Measurements from ENCODE around the gene TTLL9.
"Not testable (repeated sequence)": the region's sequence is repeated elsewhere in the genome, so short reads cannot be mapped to it uniquely, and the experiment has no call there.

TTLL9 gene

GRCh38 chr20:31915491-31916280, 45.3 kb downstream of the TTLL9 start:
- no peaks in the 10 kb centered on the region for H3K27me3 ChIP-seq (ENCODE audit: insufficient read depth, insufficient read length)
- no peak for DNase-seq (ENCODE audit: low read depth, low spot score)
- TF ChIP-seq ZNF274 (IDR thresholded peaks at IDR 0.05; ENCODE audit: low read depth, low read length) (no peak), YY1 (IDR thresholded peaks at IDR 0.05; ENCODE audit: insufficient read depth, insufficient read length) (no peak), SUZ12 (IDR thresholded peaks at IDR 0.05; ENCODE audit: extremely low read depth, insufficient read depth, insufficient read length) (no peak)

GRCh38 chr20:31916708-31917107, 46.3 kb downstream of the TTLL9 start:
- TF ChIP-seq SUZ12 (IDR thresholded peaks at IDR 0.05; ENCODE audit: extremely low read depth, insufficient read depth, insufficient read length) (no peak), YY1 (IDR thresholded peaks at IDR 0.05; ENCODE audit: insufficient read depth, insufficient read length) (no peak), ZNF274 (IDR thresholded peaks at IDR 0.05; ENCODE audit: low read depth, low read length) (no peak)
- no peaks in the 10 kb centered on the region for H3K27me3 ChIP-seq (ENCODE audit: insufficient read depth, insufficient read length)
- DNase-seq (ENCODE audit: low read depth, low spot score), result no peak
- H3K4me1 ChIP-seq (ENCODE audit: insufficient read depth, insufficient read length), result peaks cover 18% of the 10 kb centered on the region
- H3K4me3 ChIP-seq (ENCODE audit: insufficient read length, low read depth), result no peak overlapping the region
- H3K9me3 ChIP-seq (ENCODE audit: insufficient read depth, low read length), result peaks cover 8% of the 10 kb centered on the region; the same call in 1 of the 2 replicates
- no peaks in the 10 kb centered on the region for H3K36me3 ChIP-seq (ENCODE audit: insufficient read depth, insufficient read length, low read length)
- no peak overlapping the region for H3K9ac ChIP-seq (ENCODE audit: insufficient read length, low read depth)

More at GRCh38 chr20:31915491-31916280, 45.3 kb downstream of the TTLL9 start:
- Histone ChIP-seq H3K4me1 (ENCODE audit: insufficient read depth, insufficient read length) (peaks cover 23% of the 10 kb centered on the region), H3K4me3 (ENCODE audit: insufficient read length, low read depth) (no peak overlapping the region), H3K36me3 (ENCODE audit: insufficient read depth, insufficient read length, low read length) (no peaks in the 10 kb centered on the region), H3K9me3 (ENCODE audit: insufficient read depth, low read length) (peaks cover 8% of the 10 kb centered on the region; the same call in 1 of the 2 replicates), H3K9ac (ENCODE audit: insufficient read length, low read depth) (no peak overlapping the region)

- not testable (repeated sequence) for DNase-seq (ENCODE audit: low read depth, low spot score); H3K27me3 ChIP-seq (ENCODE audit: insufficient read depth, insufficient read length); H3K9me3 ChIP-seq (ENCODE audit: insufficient read depth, low read length); H3K9ac ChIP-seq (ENCODE audit: insufficient read length, low read depth); H3K36me3 ChIP-seq (ENCODE audit: insufficient read depth, insufficient read length, low read length); H3K4me3 ChIP-seq (ENCODE audit: insufficient read length, low read depth)
- peaks cover 15% of the 10 kb centered on the region for H3K4me1 ChIP-seq (ENCODE audit: insufficient read depth, insufficient read length)
Observed at GRCh38 chr20:31917962-31918412, 47.6 kb downstream of the TTLL9 start.

- H3K9ac ChIP-seq (ENCODE audit: insufficient read length, low read depth), result no peak overlapping the region
- no peak for TF ChIP-seq SUZ12 (IDR thresholded peaks at IDR 0.05; ENCODE audit: extremely low read depth, insufficient read depth, insufficient read length)
- no peak for TF ChIP-seq ZNF274 (IDR thresholded peaks at IDR 0.05; ENCODE audit: low read depth, low read length)
- TF ChIP-seq YY1 (IDR thresholded peaks at IDR 0.05; ENCODE audit: insufficient read depth, insufficient read length), result no peak
Observed at GRCh38 chr20:31918466-31919105, 48.2 kb downstream of the TTLL9 start.

GRCh38 chr20:31919410-31920155, 49.1 kb downstream of the TTLL9 start:
- TF ChIP-seq ZNF274 (IDR thresholded peaks at IDR 0.05; ENCODE audit: low read depth, low read length), result no peak
- TF ChIP-seq YY1 (IDR thresholded peaks at IDR 0.05; ENCODE audit: insufficient read depth, insufficient read length), result no peak
- no peak for TF ChIP-seq SUZ12 (IDR thresholded peaks at IDR 0.05; ENCODE audit: extremely low read depth, insufficient read depth, insufficient read length)
- Histone ChIP-seq H3K4me1 (ENCODE audit: insufficient read depth, insufficient read length) (peaks cover 12% of the 10 kb centered on the region), H3K9ac (ENCODE audit: insufficient read length, low read depth) (no peak overlapping the region), H3K9me3 (ENCODE audit: insufficient read depth, low read length) (peaks cover 8% of the 10 kb centered on the region; the same call in 1 of the 2 replicates), H3K27me3 (ENCODE audit: insufficient read depth, insufficient read length) (no peaks in the 10 kb centered on the region), H3K4me3 (ENCODE audit: insufficient read length, low read depth) (no peak overlapping the region), H3K36me3 (ENCODE audit: insufficient read depth, insufficient read length, low read length) (no peaks in the 10 kb centered on the region)
- DNase-seq (ENCODE audit: low read depth, low spot score), result no peak

More at GRCh38 chr20:31918466-31919105, 48.2 kb downstream of the TTLL9 start:
- H3K27me3 ChIP-seq (ENCODE audit: insufficient read depth, insufficient read length), result no peaks in the 10 kb centered on the region
- H3K9me3 ChIP-seq (ENCODE audit: insufficient read depth, low read length), result peaks cover 8% of the 10 kb centered on the region; the same call in 1 of the 2 replicates
- no peaks in the 10 kb centered on the region for H3K36me3 ChIP-seq (ENCODE audit: insufficient read depth, insufficient read length, low read length)
- peaks cover 15% of the 10 kb centered on the region for H3K4me1 ChIP-seq (ENCODE audit: insufficient read depth, insufficient read length)
- no peak for DNase-seq (ENCODE audit: low read depth, low spot score)
- H3K4me3 ChIP-seq (ENCODE audit: insufficient read length, low read depth), result no peak overlapping the region

GRCh38 chr20:31920275-31920855, 49.9 kb downstream of the TTLL9 start:
- Histone ChIP-seq H3K9me3 (ENCODE audit: insufficient read depth, low read length) (peaks cover 8% of the 10 kb centered on the region; the same call in 1 of the 2 replicates), H3K36me3 (ENCODE audit: insufficient read depth, insufficient read length, low read length) (no peaks in the 10 kb centered on the region), H3K4me1 (ENCODE audit: insufficient read depth, insufficient read length) (peaks cover 12% of the 10 kb centered on the region), H3K27me3 (ENCODE audit: insufficient read depth, insufficient read length) (no peaks in the 10 kb centered on the region), H3K9ac (ENCODE audit: insufficient read length, low read depth) (no peak overlapping the region), H3K4me3 (ENCODE audit: insufficient read length, low read depth) (no peak overlapping the region)
- no peak for TF ChIP-seq YY1 (IDR thresholded peaks at IDR 0.05; ENCODE audit: insufficient read depth, insufficient read length)
- no peak for TF ChIP-seq ZNF274 (IDR thresholded peaks at IDR 0.05; ENCODE audit: low read depth, low read length)
- TF ChIP-seq SUZ12 (IDR thresholded peaks at IDR 0.05; ENCODE audit: extremely low read depth, insufficient read depth, insufficient read length), result no peak
- DNase-seq (ENCODE audit: low read depth, low spot score), result no peak

GRCh38 chr20:31921480-31921879, 51.0 kb downstream of the TTLL9 start:
- not testable (repeated sequence) for DNase-seq (ENCODE audit: low read depth, low spot score); H3K27me3 ChIP-seq (ENCODE audit: insufficient read depth, insufficient read length); H3K9me3 ChIP-seq (ENCODE audit: insufficient read depth, low read length); H3K4me3 ChIP-seq (ENCODE audit: insufficient read length, low read depth); H3K36me3 ChIP-seq (ENCODE audit: insufficient read depth, insufficient read length, low read length); H3K9ac ChIP-seq (ENCODE audit: insufficient read length, low read depth)
- H3K4me1 ChIP-seq (ENCODE audit: insufficient read depth, insufficient read length), result peaks cover 12% of the 10 kb centered on the region

Measured in NT2/D1 (cell line).